Hepatocyte (in vitro differentiated cells): Measurements from ENCODE around the gene NUB1. TPM values are rescaled to one million over a fixed set of nuclear protein-coding genes. Genes with fewer than 3 reads are reported as not detected.

Experiments used
- DNase-seq: peaks from one replicate; pipeline ENCODE4 v3.0.0-alpha.2; 2016; ENCODE audit warnings: low spot score
- H2AFZ ChIP-seq: fragments of 200-600 bp; sonication (generic); 2 replicates; pipeline ENCODE4 v1.6.0; 2016; ENCODE audit warnings: antibody characterized with exemption, mild to moderate bottlenecking
- H3K27ac ChIP-seq: fragments of 200-600 bp; sonication (generic); 2 replicates; pipeline ENCODE4 v1.5.1; 2016; ENCODE audit warnings: mild to moderate bottlenecking
- H3K27me3 ChIP-seq: fragments of 200-600 bp; sonication (generic); 2 replicates; pipeline ENCODE4 v1.6.1; 2016
- H3K36me3 ChIP-seq: fragments of 200-600 bp; sonication (generic); replicated peaks from 2 replicates; pipeline ENCODE4 v1.5.1; 2016; ENCODE audit warnings: low read depth; ENCODE audit not compliant: insufficient read depth
- H3K4me1 ChIP-seq: fragments of 200-600 bp; sonication (generic); 2 replicates; pipeline ENCODE4 v1.5.1; 2016; ENCODE audit warnings: mild to moderate bottlenecking, moderate library complexity; ENCODE audit not compliant: insufficient read depth
- H3K4me2 ChIP-seq: fragments of 200-600 bp; sonication (generic); 2 replicates; pipeline ENCODE4 v1.6.0; 2016
- H3K4me3 ChIP-seq: fragments of 200-600 bp; sonication (generic); 2 replicates; pipeline ENCODE4 v1.5.1; 2016; ENCODE audit warnings: mild to moderate bottlenecking
- H3K79me2 ChIP-seq: fragments of 200-600 bp; sonication (generic); 2 replicates; pipeline ENCODE4 v1.6.0; 2017; ENCODE audit warnings: mild to moderate bottlenecking
- H3K9me2 ChIP-seq: fragments of 200-600 bp; sonication (generic); replicated peaks from 2 replicates; pipeline ENCODE4 v1.6.0; 2017; ENCODE audit warnings: mild to moderate bottlenecking; ENCODE audit not compliant: insufficient read depth
- H3K9me3 ChIP-seq: fragments of 200-600 bp; sonication (generic); 2 replicates; pipeline ENCODE4 v1.5.1; 2016; ENCODE audit warnings: low read depth, mild to moderate bottlenecking
- H4K20me1 ChIP-seq: fragments of 200-600 bp; sonication (generic); 2 replicates; pipeline ENCODE4 v1.6.0; 2016; ENCODE audit warnings: mild to moderate bottlenecking; ENCODE audit not compliant: insufficient read depth, poor library complexity, severe bottlenecking
- EZH2 ChIP-seq: fragments of 200-600 bp; sonication (generic); IDR thresholded peaks from 2 replicates; pipeline ENCODE4 v1.6.1; 2016; ENCODE audit warnings: antibody characterized with exemption, mild to moderate bottlenecking, borderline replicate concordance
- EZH2phosphoT487 ChIP-seq: fragments of 200-600 bp; sonication (generic); IDR thresholded peaks from one replicate; pipeline ENCODE4 v1.6.1; 2018; ENCODE audit warnings: antibody characterized with exemption, mild to moderate bottlenecking, low read depth, moderate library complexity; ENCODE audit not compliant: unreplicated experiment, severe bottlenecking
- WGBS: methylation state at CpG from one replicate; pipeline ENCODE4 v1.1.6; 2016; ENCODE audit warnings: low lambda C conversion rate; ENCODE audit errors: missing lambda C conversion rate; 5-methylcytosine and 5-hydroxymethylcytosine counted together
- polyA plus RNA-seq: library from polyadenylated mRNA; unstranded; fragments of >200 nt; fragmentation: Nextera tagmentation; extraction: Ambion mirVana; gene quantifications from 2 replicates; pipeline ENCODE4 v1.2.1, GENCODE V29; 2016
- total RNA-seq: library from RNA; depleted of rRNA; stranded (reverse); fragments of >200 nt; gene quantifications from 2 replicates; pipeline ENCODE4 v1.2.3, GENCODE V29; 2014
- TF ChIP-seq, protein P1 (sequence below): fragments of 200-600 bp; sonication (generic); IDR thresholded peaks from 2 replicates; pipeline ENCODE4 v1.5.1; 2016; ENCODE audit warnings: antibody characterized with exemption, mild to moderate bottlenecking; ENCODE audit not compliant: poor library complexity

The NUB1 gene
- total and polyA plus RNA-seq, 2 experiments from 2014 or later: 28.4 to 38.6 TPM

DNA sequence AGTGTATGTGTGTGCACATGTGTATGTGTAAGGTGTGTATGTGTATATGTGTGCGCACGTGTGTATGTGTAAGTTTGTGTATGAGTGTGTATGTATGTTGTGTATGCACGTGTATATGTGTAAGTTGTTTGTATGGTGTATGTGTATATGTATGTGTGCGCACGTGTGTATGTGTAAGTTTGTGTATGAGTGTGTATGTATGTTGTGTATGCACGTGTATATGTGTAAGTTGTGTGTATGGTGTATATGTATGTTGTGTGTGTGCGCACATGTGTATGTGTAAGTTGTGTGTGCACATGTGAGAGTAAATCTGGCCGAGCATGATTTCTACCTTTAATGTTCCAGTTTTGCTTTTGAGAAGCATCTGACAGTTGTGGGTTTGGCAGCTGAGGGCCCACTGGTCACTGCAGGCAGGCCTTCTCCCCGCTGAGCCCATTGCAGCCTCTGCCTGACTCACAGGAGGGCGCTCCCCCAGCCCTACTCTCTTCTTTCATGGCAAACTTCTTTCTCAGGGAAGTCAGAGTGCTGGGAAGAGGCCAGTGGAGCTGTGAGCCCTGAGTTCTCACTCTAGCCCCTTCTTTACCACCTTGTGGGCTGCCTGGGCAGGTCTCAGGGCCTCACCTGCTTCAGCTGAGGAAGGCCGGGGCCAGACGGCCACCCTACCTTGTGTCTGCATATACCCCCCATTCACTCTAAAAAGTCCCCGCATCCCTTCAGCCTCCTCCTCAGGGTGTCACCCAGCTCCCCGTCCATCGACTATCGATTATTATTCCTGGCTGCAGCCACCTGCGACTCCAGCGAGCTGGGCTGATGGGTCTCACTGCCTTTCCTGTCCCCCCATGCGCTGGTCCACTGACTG, 57.1 kb downstream of the NUB1 start:
- Histone ChIP-seq H3K79me2 (no peaks in the 10 kb centered on the region), H2AFZ (no peak overlapping the region), H3K4me1 (peaks cover 8% of the 10 kb centered on the region), H3K36me3 (no peaks in the 10 kb centered on the region), H3K9me2 (no peaks in the 10 kb centered on the region), H3K4me3 (no peak overlapping the region), H3K4me2 (no peak overlapping the region), H3K27me3 (no peaks in the 10 kb centered on the region), H3K9me3 (no peaks in the 10 kb centered on the region), H4K20me1 (no peaks in the 10 kb centered on the region), H3K27ac (no peak overlapping the region)
- TF ChIP-seq EZH2phosphoT487 (no peak), EZH2 (no peak)
- TF ChIP-seq, protein P1, sequence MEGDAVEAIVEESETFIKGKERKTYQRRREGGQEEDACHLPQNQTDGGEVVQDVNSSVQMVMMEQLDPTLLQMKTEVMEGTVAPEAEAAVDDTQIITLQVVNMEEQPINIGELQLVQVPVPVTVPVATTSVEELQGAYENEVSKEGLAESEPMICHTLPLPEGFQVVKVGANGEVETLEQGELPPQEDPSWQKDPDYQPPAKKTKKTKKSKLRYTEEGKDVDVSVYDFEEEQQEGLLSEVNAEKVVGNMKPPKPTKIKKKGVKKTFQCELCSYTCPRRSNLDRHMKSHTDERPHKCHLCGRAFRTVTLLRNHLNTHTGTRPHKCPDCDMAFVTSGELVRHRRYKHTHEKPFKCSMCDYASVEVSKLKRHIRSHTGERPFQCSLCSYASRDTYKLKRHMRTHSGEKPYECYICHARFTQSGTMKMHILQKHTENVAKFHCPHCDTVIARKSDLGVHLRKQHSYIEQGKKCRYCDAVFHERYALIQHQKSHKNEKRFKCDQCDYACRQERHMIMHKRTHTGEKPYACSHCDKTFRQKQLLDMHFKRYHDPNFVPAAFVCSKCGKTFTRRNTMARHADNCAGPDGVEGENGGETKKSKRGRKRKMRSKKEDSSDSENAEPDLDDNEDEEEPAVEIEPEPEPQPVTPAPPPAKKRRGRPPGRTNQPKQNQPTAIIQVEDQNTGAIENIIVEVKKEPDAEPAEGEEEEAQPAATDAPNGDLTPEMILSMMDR: no peak
- no peak for DNase-seq
- WGBS: 94% methylated on average over 18 of the region's 19 CpGs

- Histone ChIP-seq H3K27ac (no peak overlapping the region), H3K9me2 (no peaks in the 10 kb centered on the region), H3K9me3 (no peaks in the 10 kb centered on the region), H3K27me3 (no peaks in the 10 kb centered on the region), H2AFZ (no peak overlapping the region), H4K20me1 (no peaks in the 10 kb centered on the region), H3K79me2 (no peaks in the 10 kb centered on the region), H3K4me2 (no peak overlapping the region), H3K4me3 (no peak overlapping the region), H3K36me3 (no peaks in the 10 kb centered on the region), H3K4me1 (peaks cover 14% of the 10 kb centered on the region)
- DNase-seq: no peak
- TF ChIP-seq EZH2: no peak
- TF ChIP-seq, protein P1: no peak
- TF ChIP-seq EZH2phosphoT487: no peak
- 81% methylated on average over 7 of the region's 7 CpGs for WGBS
These were observed 57.6 kb downstream of the NUB1 start for GRCh38 chr7:151399305-151399601.

DNA sequence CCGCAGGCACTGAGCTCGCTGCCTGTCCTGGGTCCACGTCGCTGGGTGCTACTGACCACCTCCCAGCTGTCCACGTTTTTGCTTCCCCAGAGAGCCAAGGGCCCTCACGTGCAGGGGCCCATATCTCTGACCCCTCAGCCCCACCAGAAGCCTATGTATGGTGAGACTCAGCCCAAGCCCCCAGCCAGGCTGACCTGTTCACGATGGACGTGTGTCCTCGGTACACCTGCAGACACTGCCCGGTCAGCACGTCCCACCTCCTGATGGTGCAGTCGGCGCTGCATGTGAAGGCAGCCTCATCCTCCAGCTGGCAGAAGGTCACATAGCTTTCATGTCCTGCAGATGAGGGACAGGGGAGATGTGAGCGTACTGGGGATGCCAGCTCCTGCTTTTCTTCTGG, 58.3 kb downstream of the NUB1 start:
- no peaks in the 10 kb centered on the region for H3K9me2 ChIP-seq
- no peak overlapping the region for H3K4me2 ChIP-seq
- H3K4me3 ChIP-seq: no peak overlapping the region
- H3K27ac ChIP-seq: no peak overlapping the region
- no peaks in the 10 kb centered on the region for H3K9me3 ChIP-seq
- no peaks in the 10 kb centered on the region for H3K36me3 ChIP-seq
- no peaks in the 10 kb centered on the region for H3K79me2 ChIP-seq
- WGBS: 88% methylated on average over 14 of the region's 14 CpGs
- H3K27me3 ChIP-seq: no peaks in the 10 kb centered on the region
- DNase-seq: no peak
- H3K4me1 ChIP-seq: peaks cover 20% of the 10 kb centered on the region
- no peak overlapping the region for H2AFZ ChIP-seq
- no peak for TF ChIP-seq EZH2
- TF ChIP-seq EZH2phosphoT487: no peak
- TF ChIP-seq, protein P1: no peak
- no peaks in the 10 kb centered on the region for H4K20me1 ChIP-seq
